GM19468 (cell line): ENCODE data around the gene URI1.
A peak's percentile ranks its signal among the peaks of the same experiment; 100 is the strongest.

Source experiments
- ATAC-seq: cut with Tn5 transposase; IDR thresholded peaks from one replicate; pipeline ENCODE4 v1.9.1; 2021; ENCODE audit warnings: mild to moderate bottlenecking, moderate library complexity, moderate number of reproducible peaks; ENCODE audit not compliant: unreplicated experiment; ENCODE audit errors: extremely low read depth

URI1 gene

GRCh38 chr19:29966588-29967249 lies 24.7 kb downstream of the URI1 start:
- ATAC-seq = no peak

DNA sequence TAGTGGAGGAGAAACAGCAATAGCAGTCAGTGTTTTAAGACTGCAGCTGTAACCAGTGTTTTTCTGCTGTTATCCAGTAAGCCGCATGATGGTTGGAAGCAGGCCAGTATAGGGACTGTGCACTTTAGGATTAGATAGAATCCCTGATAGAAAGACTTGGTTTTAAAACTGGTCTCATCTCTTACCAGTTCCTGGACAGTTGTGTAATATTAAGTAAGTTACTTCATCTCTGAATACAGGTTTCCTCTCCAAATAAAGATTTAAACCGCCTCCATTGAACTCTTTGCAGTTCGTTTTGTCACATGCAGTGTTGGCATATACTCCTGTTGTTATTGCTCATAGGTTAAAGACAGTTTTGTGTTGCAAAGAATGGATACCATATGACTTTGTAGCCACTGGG lies 25.6 kb downstream of the URI1 start:
- no peak for ATAC-seq

- ATAC-seq = no peak
Observed at GRCh38 chr19:29969891-29970290, 27.9 kb downstream of the URI1 start.

DNA sequence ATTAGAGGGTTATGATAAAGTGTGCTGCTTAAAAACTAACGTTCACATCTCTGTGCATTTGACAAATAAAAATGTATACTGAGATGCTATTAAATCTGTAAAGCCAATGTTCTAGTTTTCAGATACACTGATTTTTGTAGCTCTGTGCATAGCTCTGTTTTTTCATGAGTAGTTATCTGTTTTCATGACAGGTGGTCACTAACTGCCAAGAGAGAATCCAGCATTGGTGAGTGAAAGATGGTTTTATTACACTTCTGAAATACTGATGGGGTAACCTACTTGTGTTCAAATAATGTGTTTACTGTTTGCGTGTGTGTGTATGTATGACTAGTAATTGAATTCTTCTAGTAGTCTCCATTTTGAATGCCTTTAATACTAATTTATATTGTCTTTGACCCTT lies 29.0 kb downstream of the URI1 start:
- no peak for ATAC-seq

- ATAC-seq = no peak
Observed at GRCh38 chr19:29971648-29972047, 29.6 kb downstream of the URI1 start.

DNA sequence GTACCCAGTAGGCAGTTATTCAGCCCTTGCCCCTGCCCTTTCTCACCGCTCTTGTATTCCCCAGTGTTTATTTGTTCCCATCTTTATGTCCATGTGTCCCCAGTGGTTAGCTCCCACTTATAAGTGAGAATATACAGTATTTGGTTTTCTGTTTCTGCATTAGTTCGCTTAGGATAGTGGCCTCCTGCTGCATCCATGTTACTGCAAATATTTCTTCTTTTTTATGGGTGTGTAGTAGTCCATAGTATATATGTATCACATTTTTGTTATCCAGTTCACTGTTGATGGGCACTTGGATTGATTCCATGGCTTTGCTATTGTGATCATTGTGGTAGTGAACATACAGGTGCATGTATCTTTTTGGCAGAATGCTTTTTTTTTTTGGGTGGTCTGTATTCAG lies 32.7 kb downstream of the URI1 start:
- ATAC-seq = no peak

GRCh38 chr19:29976151-29976943 lies 34.3 kb downstream of the URI1 start:
- no peak for ATAC-seq

GRCh38 chr19:29978080-29978479 lies 36.0 kb downstream of the URI1 start:
- peak; percentile 39 for ATAC-seq

DNA sequence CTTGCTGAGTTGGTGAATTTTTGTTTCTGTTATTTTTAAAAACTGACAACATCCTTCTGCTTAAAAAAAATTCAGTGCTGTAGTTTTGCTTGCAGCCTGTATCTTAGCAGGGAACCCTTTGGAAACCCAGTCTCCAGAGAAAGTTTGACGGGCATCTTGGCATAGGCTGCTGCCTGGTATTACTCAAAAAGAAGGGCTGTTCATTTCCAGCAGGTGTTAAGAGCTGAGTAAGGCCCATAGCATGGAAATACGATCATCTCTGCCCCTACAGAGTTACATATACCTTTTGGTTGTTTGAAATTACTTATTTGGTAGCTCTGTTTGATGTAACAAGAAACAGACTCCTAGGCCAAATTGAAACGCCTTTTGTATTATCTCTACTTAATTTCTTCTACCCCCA lies 41.5 kb downstream of the URI1 start:
- ATAC-seq = no peak

GRCh38 chr19:29985196-29985595 lies 43.2 kb downstream of the URI1 start:
- ATAC-seq = no peak

DNA sequence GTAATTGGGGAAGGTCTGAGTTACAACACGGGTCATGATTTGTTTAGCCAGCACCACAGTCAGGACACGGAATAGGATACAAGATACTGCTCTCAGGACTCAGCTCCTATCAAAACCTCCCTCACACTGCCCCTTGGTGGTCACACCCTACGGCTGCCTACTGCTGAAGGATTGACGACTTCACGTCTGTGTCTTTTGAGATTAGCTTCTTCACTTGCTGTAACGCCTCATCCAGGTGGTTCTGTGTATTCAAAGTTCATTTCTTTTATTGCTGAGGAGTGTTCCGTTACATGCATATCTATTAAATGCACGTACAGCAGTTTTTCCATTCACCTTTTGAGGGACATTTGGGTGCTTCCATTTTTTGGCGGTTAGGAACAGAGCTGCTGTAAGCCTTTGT lies 46.3 kb downstream of the URI1 start:
- no peak for ATAC-seq

GRCh38 chr19:29992233-29992867 lies 50.3 kb downstream of the URI1 start:
- ATAC-seq = no peak

DNA sequence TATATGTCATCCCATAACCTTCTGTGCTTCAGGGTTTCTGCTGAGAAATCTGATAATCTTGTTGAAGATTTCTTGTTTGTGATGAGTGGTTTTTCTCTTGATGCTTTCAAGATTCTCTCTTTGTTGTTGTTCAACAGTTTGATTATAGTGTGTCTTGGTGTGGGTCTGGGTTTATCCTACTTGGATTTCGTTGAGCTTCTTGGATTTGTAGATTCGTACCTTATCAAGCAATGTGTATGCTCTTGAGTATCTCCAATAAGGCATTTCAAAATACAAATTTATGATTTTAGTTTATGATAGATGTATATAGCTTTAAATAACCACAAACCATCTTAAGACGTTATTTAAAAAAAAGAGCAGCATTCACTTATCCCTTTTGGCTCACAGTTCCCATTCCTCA lies 57.5 kb downstream of the URI1 start:
- ATAC-seq = no peak

DNA sequence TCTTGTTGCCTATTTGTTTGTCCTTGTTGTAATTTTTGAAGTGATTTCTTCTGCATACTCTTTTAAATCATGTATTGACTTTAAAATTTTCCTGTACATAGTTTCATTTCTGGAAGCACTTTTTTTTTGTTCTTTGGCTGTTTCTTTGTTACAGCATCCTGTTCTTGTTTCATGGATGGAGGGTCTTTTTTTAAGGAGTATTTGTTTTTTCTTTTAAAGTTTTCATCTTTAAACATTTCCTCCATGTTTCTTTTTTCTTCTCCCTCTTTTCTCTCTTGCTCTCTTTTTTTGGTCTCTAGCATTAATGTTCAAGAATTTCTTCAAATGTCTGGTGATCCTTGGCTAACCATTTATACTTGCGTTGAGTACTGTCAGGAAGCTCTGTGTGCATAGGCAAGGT lies 58.8 kb downstream of the URI1 start:
- no peak for ATAC-seq

DNA sequence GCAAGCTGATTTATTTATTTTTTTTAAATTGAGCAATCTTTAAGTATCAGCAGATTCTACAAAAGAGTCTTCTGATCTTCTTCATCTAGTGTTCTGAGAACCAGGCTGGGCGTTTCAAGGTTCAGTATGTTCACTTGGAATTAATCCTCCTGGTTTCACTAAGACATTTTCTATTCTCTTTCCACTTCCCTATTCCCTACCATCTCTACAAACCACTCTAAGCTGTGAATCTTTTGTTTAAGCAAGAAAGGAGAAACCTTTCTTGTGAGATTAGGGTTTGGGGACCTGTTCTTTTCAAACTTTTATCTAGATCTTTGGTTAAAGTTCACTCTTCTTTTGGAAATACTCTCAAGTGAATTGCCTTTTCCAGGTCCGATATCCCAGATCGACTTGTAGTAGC lies 59.3 kb downstream of the URI1 start:
- ATAC-seq = no peak

DNA sequence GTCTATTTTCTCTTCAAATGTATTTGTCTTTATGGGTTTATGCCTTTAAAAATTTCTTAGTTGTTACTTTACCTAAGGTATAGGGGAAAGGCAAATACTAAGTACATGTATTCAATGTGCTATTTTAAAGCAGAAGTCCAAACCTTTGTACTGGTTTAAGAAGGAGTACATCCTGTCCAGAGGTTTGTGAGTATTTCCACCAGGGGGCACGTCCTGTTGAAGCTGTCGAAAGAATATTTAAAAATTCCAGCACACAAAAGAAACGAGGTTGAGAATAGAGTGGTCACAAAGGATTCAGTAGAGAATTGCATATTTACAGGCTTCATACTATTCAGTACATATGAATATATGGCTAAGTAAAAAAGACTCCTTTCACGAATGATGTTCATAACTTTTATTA lies 59.8 kb downstream of the URI1 start:
- no peak for ATAC-seq

GRCh38 chr19:30003866-30004265 lies 61.8 kb downstream of the URI1 start:
- ATAC-seq = no peak

GRCh38 chr19:30004403-30004802 lies 62.4 kb downstream of the URI1 start:
- ATAC-seq = no peak

DNA sequence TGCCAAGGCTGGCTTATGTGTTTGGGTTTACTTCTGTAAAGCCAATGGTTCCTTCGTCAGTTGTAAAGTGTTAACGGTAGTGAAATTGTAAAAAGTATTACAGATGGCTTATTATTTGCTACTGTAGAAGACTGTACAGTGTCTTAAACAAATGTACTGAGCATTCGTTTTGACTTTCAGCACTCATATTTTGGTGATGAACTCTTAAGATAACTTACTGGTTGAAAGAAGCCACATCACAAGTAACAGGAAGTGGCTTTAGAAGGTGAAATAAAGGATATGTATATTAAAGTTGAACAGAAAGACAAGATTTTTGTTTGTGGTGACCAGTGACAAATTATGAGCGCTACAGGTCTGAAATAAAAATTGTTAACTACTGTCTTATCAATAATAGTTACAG lies 64.2 kb downstream of the URI1 start:
- ATAC-seq = no peak

GRCh38 chr19:30008169-30008568 lies 66.1 kb downstream of the URI1 start:
- ATAC-seq = no peak

DNA sequence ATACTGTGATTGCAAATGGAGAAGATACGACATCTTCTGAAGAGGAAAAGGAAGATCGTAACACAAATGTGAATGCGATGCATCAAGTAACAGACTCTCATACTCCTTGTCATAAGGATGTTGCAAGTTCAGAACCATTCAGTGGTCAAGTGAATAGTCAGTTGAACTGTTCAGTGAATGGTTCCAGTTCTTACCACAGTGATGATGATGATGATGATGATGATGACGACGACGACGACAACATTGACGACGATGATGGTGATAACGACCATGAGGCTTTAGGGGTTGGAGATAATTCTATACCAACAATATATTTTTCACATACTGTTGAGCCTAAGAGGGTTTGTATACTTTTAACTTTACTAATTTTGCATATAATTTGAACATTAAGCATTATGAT lies 67.0 kb downstream of the URI1 start:
- ATAC-seq = no peak
